HL-60 (cell line): ENCODE data around the gene MMP21.

Experiments used
- CTCF ChIP-seq: IDR thresholded peaks from one replicate; pipeline ENCODE4 v1.5.1; 2011; ENCODE audit warnings: low read length, control low read depth, inconsistent platforms; ENCODE audit not compliant: insufficient read depth
- GABPA ChIP-seq: IDR thresholded peaks from 2 replicates; pipeline ENCODE4 v1.6.1; 2012; ENCODE audit warnings: low read depth
- POLR2AphosphoS5 ChIP-seq: IDR thresholded peaks from 2 replicates; pipeline ENCODE4 v1.6.1; 2012; ENCODE audit warnings: low read depth
- REST ChIP-seq: IDR thresholded peaks from 2 replicates; pipeline ENCODE4 v1.6.1; 2012; ENCODE audit warnings: low read depth; ENCODE audit not compliant: insufficient replicate concordance
- SPI1 ChIP-seq: IDR thresholded peaks from 2 replicates; pipeline ENCODE4 v1.6.1; 2012; ENCODE audit warnings: low read depth, mild to moderate bottlenecking, borderline replicate concordance

GRCh38 chr10:125734823-125735222 lies 40.8 kb downstream of the MMP21 start:
- no peak for TF ChIP-seq REST
- no peak for TF ChIP-seq CTCF
- no peak for TF ChIP-seq POLR2AphosphoS5
- no peak for TF ChIP-seq GABPA
- no peak for TF ChIP-seq SPI1
